Lower leg skin (tissue), 4 donors: ENCODE measurements around the gene ERFL. TPM values are rescaled to one million over a fixed set of nuclear protein-coding genes. Genes with fewer than 3 reads are reported as not detected.

ENCODE experiments used
- DNase-seq, 2 donors: peaks; one replicate each; pipeline ENCODE4 v3.0.0-alpha.2; 2019; ENCODE audit warnings: low spot score in 2 of 2
- H3K4me3 ChIP-seq: fragments of 200-600 bp; sonication (generic); 2 replicates; pipeline ENCODE4 v1.5.1; 2017; ENCODE audit warnings: mild to moderate bottlenecking, low read depth; ENCODE audit not compliant: poor library complexity, severe bottlenecking
- CTCF ChIP-seq, 3 donors: fragments of 450-650 bp; IDR thresholded peaks; one replicate each; pipeline ENCODE4 v1.5.1; 2016; ENCODE audit warnings: antibody characterized with exemption in 3 of 3, mild to moderate bottlenecking in 3 of 3, moderate library complexity in 2 of 3
- POLR2A ChIP-seq, 2 donors: fragments of 450-650 bp; IDR thresholded peaks; one replicate each; pipeline ENCODE4 v1.6.1; 2016 to 2017; ENCODE audit warnings: antibody characterized with exemption in 2 of 2, mild to moderate bottlenecking in 1 of 2, moderate library complexity in 1 of 2
- WGBS, 2 donors: methylation state at CpG; one replicate each; pipeline ENCODE4 v1.1.5; 2018; 5-methylcytosine and 5-hydroxymethylcytosine counted together
- intact Hi-C: fragments of 100-400 bp; cut with DNase I; formaldehyde crosslinking; loops from one replicate; pipeline ENCODE4 v1.15.0; 2023; ENCODE audit warnings: low total_unique reads
- total RNA-seq, 4 donors: library from RNA; depleted of rRNA; stranded (reverse); fragments of >200 nt; gene quantifications; one replicate each; pipeline ENCODE4 v1.1.0, GENCODE V29; 2016

The ERFL gene
- total RNA-seq, 4 donors from 2014 or later = 0.16 TPM; not detected in 3

DNA sequence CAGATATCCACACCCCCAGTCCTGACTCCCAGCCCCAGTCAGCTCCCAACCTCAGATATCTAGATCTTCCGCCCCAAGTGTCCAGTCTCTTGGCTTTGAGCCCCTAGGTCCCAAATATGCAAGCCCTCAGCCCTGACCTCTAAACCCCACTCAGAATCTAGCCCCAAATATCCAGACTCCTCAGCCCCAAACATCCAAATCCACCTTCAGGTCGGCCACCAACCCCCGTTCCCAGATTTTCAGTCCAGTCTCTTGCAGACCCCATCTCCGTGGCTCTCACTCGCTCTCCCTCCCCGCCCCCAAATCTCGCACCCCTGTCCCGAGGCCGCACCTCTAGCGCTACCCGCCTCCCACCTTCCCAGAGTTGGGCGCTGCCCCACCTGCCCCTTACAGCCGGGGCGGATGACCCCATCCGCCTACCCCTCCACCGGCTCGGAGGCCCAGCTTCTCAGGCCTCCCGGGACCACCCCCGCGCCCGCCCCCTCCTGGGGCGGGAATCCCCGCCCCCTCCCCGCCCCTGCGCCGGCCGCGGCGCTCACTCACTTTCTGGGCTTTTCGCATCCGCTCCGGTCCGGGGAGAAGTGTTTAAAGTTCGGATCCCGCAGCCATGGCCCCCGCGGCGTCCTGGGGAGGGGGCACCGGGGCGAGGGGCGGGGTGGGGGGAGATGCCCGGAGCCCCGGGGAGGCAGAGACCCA lies 604 bp downstream of the ERFL start:
- 6 to 8% methylated on average over 36 to 37 of the region's 43 CpGs for WGBS, 2 donors
- DNase-seq = no peak
- TF ChIP-seq POLR2A (IDR thresholded peaks at IDR 0.05) (no peak), CTCF (IDR thresholded peaks at IDR 0.05) (no peak)
- intact Hi-C loops = no loop called here
- no peak overlapping the region for H3K4me3 ChIP-seq

- no peak overlapping the region for H3K4me3 ChIP-seq
- TF ChIP-seq POLR2A (IDR thresholded peaks at IDR 0.05) (no peak), CTCF (IDR thresholded peaks at IDR 0.05) (no peak)
- no peak for DNase-seq
- WGBS, 2 donors = 44 to 51% methylated on average over 16 of the region's 16 CpGs
- intact Hi-C loops = no loop called here
Observed at GRCh38 chr19:41926763-41927496, 1.3 kb downstream of the ERFL start.

- TF ChIP-seq CTCF (IDR thresholded peaks at IDR 0.05) = no peak
- 25 to 33% methylated on average over 19 to 24 of the region's 27 CpGs for WGBS, 2 donors
- intact Hi-C loops = no loop called here
- no peak overlapping the region for H3K4me3 ChIP-seq
- no peak for DNase-seq
Observed at GRCh38 chr19:41926028-41926762, 2.1 kb downstream of the ERFL start.

GRCh38 chr19:41925208-41926003 lies 2.8 kb downstream of the ERFL start:
- intact Hi-C loops = no loop called here
- no peak for DNase-seq
- 46 to 47% methylated on average over 7 of the region's 7 CpGs for WGBS, 2 donors
- TF ChIP-seq CTCF (IDR thresholded peaks at IDR 0.05) (no peak), POLR2A (IDR thresholded peaks at IDR 0.05) (no peak)
- no peak overlapping the region for H3K4me3 ChIP-seq
